ENCODE measurements around the gene MAGI2. TPM values are rescaled to one million over a fixed set of nuclear protein-coding genes. Genes with fewer than 3 reads are reported as not detected.

MAGI2 gene
- polyA plus RNA-seq, 3 donors: 0.03 to 0.11 TPM; not detected in 1

DNA sequence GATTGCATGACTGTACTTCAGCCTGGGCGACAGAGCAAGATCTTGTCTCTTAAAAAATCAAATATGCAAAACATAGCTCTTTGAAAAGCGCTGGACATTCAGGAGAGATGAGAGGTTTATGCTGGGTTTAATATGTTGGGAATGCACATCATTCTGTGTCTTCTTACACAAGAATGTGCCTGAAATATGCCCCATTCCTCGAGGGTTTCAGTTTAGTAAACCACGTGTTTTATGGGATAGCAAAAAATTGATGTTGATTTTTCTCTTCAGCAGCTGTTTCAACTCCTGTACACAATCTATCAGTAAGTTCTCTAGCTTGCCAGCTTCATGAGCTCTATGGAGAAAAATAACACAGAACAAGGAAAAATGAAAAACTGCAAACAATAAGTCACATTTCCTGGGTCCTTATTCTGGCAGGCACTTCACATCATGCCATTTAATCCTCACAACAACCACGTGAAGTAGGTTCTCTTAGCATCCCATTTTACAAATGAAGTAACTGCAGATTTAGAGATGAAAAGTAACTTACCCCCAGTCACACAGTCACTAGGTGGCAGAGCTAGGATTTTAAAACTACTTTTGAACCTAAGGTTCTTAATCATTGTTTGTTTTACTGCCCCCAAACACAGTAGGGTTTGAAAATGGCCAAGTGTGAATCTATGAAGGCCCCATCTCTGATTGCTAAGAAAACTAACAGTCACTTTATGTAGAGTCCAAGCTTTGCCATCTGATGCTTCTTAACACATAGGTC lies 1231.3 kb downstream of the MAGI2 start:
- WGBS (ENCODE audit: insufficient coverage): 40% methylated on average over 1 of the region's 5 CpGs
- Histone ChIP-seq H3K9me3 (replicated peaks in 1 of 2; ENCODE audit: control insufficient read depth in 1 of 2, insufficient read depth in 1 of 2, low read length in 2 of 2) (no peaks in the 10 kb centered on the region), H3K4me1 (ENCODE audit: control insufficient read depth in 1 of 2, insufficient read depth in 2 of 2, low read length in 2 of 2) (no peaks in the 10 kb centered on the region), H3K9ac (ENCODE audit: insufficient read depth, low read length, poor library complexity, severe bottlenecking) (no peak overlapping the region), H3K4me2 (replicated peaks; ENCODE audit: extremely low read depth, low read length, poor library complexity, severe bottlenecking) (no peak overlapping the region), H3K27ac (ENCODE audit: low read depth in 1 of 2, low read length in 2 of 2) (no peak overlapping the region), H3K27me3 (ENCODE audit: control insufficient read depth in 2 of 2, insufficient read depth in 2 of 2, low read length in 2 of 2) (no peaks in the 10 kb centered on the region), H3K36me3 (replicated peaks in 1 of 2; ENCODE audit: control insufficient read depth in 1 of 2, insufficient read depth in 2 of 2, low read length in 2 of 2) (no peaks in the 10 kb centered on the region), H4K20me1 (ENCODE audit: insufficient read depth, low read length) (no peaks in the 10 kb centered on the region), H3K79me2 (ENCODE audit: insufficient read depth, low read length) (no peaks in the 10 kb centered on the region), H2AFZ (ENCODE audit: insufficient read depth, low read depth, low read length, poor library complexity, severe bottlenecking) (no peak overlapping the region), H3K4me3 (replicated peaks in 1 of 3; ENCODE audit: low read depth in 2 of 3, low read length in 3 of 3) (no peak overlapping the region)
- H3K4me1 Mint-ChIP-seq: no peaks in the 10 kb centered on the region
- intact Hi-C loops (cut with micrococcal nuclease): no loop called here
- H3K36me3 Mint-ChIP-seq: no peaks in the 10 kb centered on the region
- peaks cover 0 to 5% (median 0%) of the 10 kb centered on the region in 7 donors for H3K9me3 Mint-ChIP-seq
- peaks cover 0 to 4% (median 0%) of the 10 kb centered on the region in 3 donors for H3K27me3 Mint-ChIP-seq (ENCODE audit: low read depth in 3 of 3)
- no peak overlapping the region for H3K4me3 Mint-ChIP-seq
- DNase-seq: no peak
- TF ChIP-seq, protein P1, sequence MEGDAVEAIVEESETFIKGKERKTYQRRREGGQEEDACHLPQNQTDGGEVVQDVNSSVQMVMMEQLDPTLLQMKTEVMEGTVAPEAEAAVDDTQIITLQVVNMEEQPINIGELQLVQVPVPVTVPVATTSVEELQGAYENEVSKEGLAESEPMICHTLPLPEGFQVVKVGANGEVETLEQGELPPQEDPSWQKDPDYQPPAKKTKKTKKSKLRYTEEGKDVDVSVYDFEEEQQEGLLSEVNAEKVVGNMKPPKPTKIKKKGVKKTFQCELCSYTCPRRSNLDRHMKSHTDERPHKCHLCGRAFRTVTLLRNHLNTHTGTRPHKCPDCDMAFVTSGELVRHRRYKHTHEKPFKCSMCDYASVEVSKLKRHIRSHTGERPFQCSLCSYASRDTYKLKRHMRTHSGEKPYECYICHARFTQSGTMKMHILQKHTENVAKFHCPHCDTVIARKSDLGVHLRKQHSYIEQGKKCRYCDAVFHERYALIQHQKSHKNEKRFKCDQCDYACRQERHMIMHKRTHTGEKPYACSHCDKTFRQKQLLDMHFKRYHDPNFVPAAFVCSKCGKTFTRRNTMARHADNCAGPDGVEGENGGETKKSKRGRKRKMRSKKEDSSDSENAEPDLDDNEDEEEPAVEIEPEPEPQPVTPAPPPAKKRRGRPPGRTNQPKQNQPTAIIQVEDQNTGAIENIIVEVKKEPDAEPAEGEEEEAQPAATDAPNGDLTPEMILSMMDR (IDR thresholded peaks at IDR 0.05): no peak
- H3K27ac Mint-ChIP-seq: no peak overlapping the region

DNA sequence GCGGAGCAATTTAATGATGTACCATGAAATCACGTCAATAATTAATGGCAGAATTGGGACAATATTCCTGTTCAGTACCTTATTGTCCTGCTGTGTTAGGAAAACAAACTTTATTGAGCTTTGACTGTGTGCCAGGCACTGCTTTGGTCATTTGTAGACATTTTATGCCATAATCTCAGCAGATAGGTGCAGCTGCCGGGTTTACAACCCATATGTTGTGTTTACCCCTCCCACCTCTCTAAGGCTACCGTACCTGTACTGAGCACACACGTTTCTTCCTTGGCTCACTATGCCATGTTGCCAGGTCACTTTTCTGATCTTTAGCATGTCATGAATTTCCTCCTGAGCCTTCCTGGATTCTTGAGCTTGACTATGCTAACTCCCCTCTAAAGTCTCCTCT lies 1232.7 kb downstream of the MAGI2 start:
- H3K9me3 Mint-ChIP-seq: peaks cover 0 to 8% (median 2%) of the 10 kb centered on the region in 7 donors
- H3K4me1 ChIP-seq (ENCODE audit: control insufficient read depth in 1 of 2, insufficient read depth in 2 of 2, low read length in 2 of 2): no peaks in the 10 kb centered on the region
- no peak overlapping the region for H3K4me3 Mint-ChIP-seq
- H3K36me3 ChIP-seq (replicated peaks in 1 of 2; ENCODE audit: control insufficient read depth in 1 of 2, insufficient read depth in 2 of 2, low read length in 2 of 2): no peaks in the 10 kb centered on the region
- H3K4me2 ChIP-seq (replicated peaks; ENCODE audit: extremely low read depth, low read length, poor library complexity, severe bottlenecking): no peak overlapping the region
- no peaks in the 10 kb centered on the region for H3K9me3 ChIP-seq (replicated peaks in 1 of 2; ENCODE audit: control insufficient read depth in 1 of 2, insufficient read depth in 1 of 2, low read length in 2 of 2)
- no peak overlapping the region for H2AFZ ChIP-seq (ENCODE audit: insufficient read depth, low read depth, low read length, poor library complexity, severe bottlenecking)
- no peak overlapping the region for H3K9ac ChIP-seq (ENCODE audit: insufficient read depth, low read length, poor library complexity, severe bottlenecking)
- TF ChIP-seq, protein P1 (IDR thresholded peaks at IDR 0.05): no peak
- intact Hi-C loops (cut with micrococcal nuclease): no loop called here
- no peaks in the 10 kb centered on the region for H3K4me1 Mint-ChIP-seq
- WGBS (ENCODE audit: insufficient coverage): 96% methylated on average over 4 of the region's 5 CpGs
- no peak overlapping the region for H3K4me3 ChIP-seq (replicated peaks in 1 of 3; ENCODE audit: low read depth in 2 of 3, low read length in 3 of 3)
- no peaks in the 10 kb centered on the region for H4K20me1 ChIP-seq (ENCODE audit: insufficient read depth, low read length)
- no peaks in the 10 kb centered on the region for H3K36me3 Mint-ChIP-seq
- no peak overlapping the region for H3K27ac Mint-ChIP-seq
- H3K27me3 Mint-ChIP-seq (ENCODE audit: low read depth in 3 of 3): peaks cover 0 to 4% (median 0%) of the 10 kb centered on the region in 3 donors
- no peaks in the 10 kb centered on the region for H3K79me2 ChIP-seq (ENCODE audit: insufficient read depth, low read length)
- H3K27me3 ChIP-seq (ENCODE audit: control insufficient read depth in 2 of 2, insufficient read depth in 2 of 2, low read length in 2 of 2): no peaks in the 10 kb centered on the region
- DNase-seq: no peak
- no peak overlapping the region for H3K27ac ChIP-seq (ENCODE audit: low read depth in 1 of 2, low read length in 2 of 2)

Measured in CD14-positive monocyte (primary cell).